ENCODE results near the gene TMEM69.
"Not testable (repeated sequence)": the region's sequence is repeated elsewhere in the genome, so short reads cannot be mapped to it uniquely, and the experiment has no call there.

The TMEM69 gene

GRCh38 chr1:45730780-45731319 is 42.9 kb downstream of the TMEM69 start:
- Histone ChIP-seq H3K4me3 (ENCODE audit: extremely low read depth, insufficient read depth, low read length, poor library complexity, severe bottlenecking) (no peak overlapping the region), H3K27ac (ENCODE audit: low read depth, low read length, severe bottlenecking) (no peak overlapping the region), H3K36me3 (ENCODE audit: control insufficient read depth, insufficient read depth, low read length) (peaks cover 3% of the 10 kb centered on the region), H3K9me3 (ENCODE audit: control insufficient read depth, low read length) (no peaks in the 10 kb centered on the region), H3K4me1 (ENCODE audit: control insufficient read depth, insufficient read depth, low read length, poor library complexity, severe bottlenecking) (peaks cover 2% of the 10 kb centered on the region)
- 100% methylated on average over 1 of the region's 1 CpG; no CpG with 5 or more reads in 1 of the 2 experiments for WGBS, 2 experiments (ENCODE audit: insufficient coverage in 2 of 2)

- Histone ChIP-seq H3K9me3 (ENCODE audit: control insufficient read depth, low read length) (no peaks in the 10 kb centered on the region), H3K27ac (ENCODE audit: low read depth, low read length, severe bottlenecking) (no peak overlapping the region), H3K4me1 (ENCODE audit: control insufficient read depth, insufficient read depth, low read length, poor library complexity, severe bottlenecking) (no peaks in the 10 kb centered on the region), H3K36me3 (ENCODE audit: control insufficient read depth, insufficient read depth, low read length) (peaks cover 10% of the 10 kb centered on the region), H3K4me3 (ENCODE audit: extremely low read depth, insufficient read depth, low read length, poor library complexity, severe bottlenecking) (no peak overlapping the region)
- no CpG with 5 or more reads among the region's 4 CpGs for WGBS, 2 experiments (ENCODE audit: insufficient coverage in 2 of 2)
These were observed 51.2 kb downstream of the TMEM69 start for GRCh38 chr1:45739137-45739536.

GRCh38 chr1:45739641-45740156 is 51.7 kb downstream of the TMEM69 start:
- not testable (repeated sequence) for H3K4me3 ChIP-seq (ENCODE audit: extremely low read depth, insufficient read depth, low read length, poor library complexity, severe bottlenecking); H3K27ac ChIP-seq (ENCODE audit: low read depth, low read length, severe bottlenecking); H3K4me1 ChIP-seq (ENCODE audit: control insufficient read depth, insufficient read depth, low read length, poor library complexity, severe bottlenecking); H3K9me3 ChIP-seq (ENCODE audit: control insufficient read depth, low read length)
- 67% methylated on average over 1 of the region's 5 CpGs; no CpG with 5 or more reads in 1 of the 2 experiments for WGBS, 2 experiments (ENCODE audit: insufficient coverage in 2 of 2)
- H3K36me3 ChIP-seq (ENCODE audit: control insufficient read depth, insufficient read depth, low read length) = peaks cover 11% of the 10 kb centered on the region
